Measurements from ENCODE around the gene NTS.

The NTS gene

GRCh38 chr12:85923767-85924331 lies 49.8 kb downstream of the NTS start:
- DNase-seq, result no peak

GRCh38 chr12:85927166-85927565 lies 53.1 kb downstream of the NTS start:
- DNase-seq, result no peak
